Osteocyte (in vitro differentiated cells): Measurements from ENCODE around the gene CLIP4. TPM values are rescaled to one million over a fixed set of nuclear protein-coding genes. Genes with fewer than 3 reads are reported as not detected.

Experiments
- DNase-seq: peaks from one replicate; pipeline ENCODE4 v3.0.0; 2021; ENCODE audit warnings: mixed read lengths; ENCODE audit not compliant: unreplicated experiment; ENCODE audit errors: extremely low spot score
- H3K27ac Mint-ChIP-seq: one replicate; pipeline ENCODE4 v1.8.0; 2021; ENCODE audit warnings: mild to moderate bottlenecking, mixed read lengths; ENCODE audit not compliant: unreplicated experiment
- H3K27me3 Mint-ChIP-seq: one replicate; pipeline ENCODE4 v1.8.0; 2021; ENCODE audit warnings: mixed read lengths; ENCODE audit not compliant: unreplicated experiment
- H3K36me3 Mint-ChIP-seq: one replicate; pipeline ENCODE4 v1.8.0; 2021; ENCODE audit warnings: mixed read lengths; ENCODE audit not compliant: unreplicated experiment
- H3K4me1 Mint-ChIP-seq: one replicate; pipeline ENCODE4 v1.8.0; 2021; ENCODE audit warnings: mixed read lengths; ENCODE audit not compliant: unreplicated experiment
- H3K4me3 Mint-ChIP-seq: one replicate; pipeline ENCODE4 v1.8.0; 2021; ENCODE audit warnings: mild to moderate bottlenecking, moderate library complexity, mixed read lengths; ENCODE audit not compliant: unreplicated experiment
- H3K9me3 Mint-ChIP-seq: one replicate; pipeline ENCODE4 v1.8.0; 2021; ENCODE audit warnings: mixed read lengths; ENCODE audit not compliant: unreplicated experiment
- CTCF ChIP-seq: fragments of 200-600 bp; sonication (generic); IDR thresholded peaks from 2 replicates; pipeline ENCODE4 v1.5.0; 2021; ENCODE audit warnings: antibody characterized with exemption, mild to moderate bottlenecking, moderate library complexity
- total RNA-seq: library from RNA; stranded (reverse); gene quantifications from 2 replicates; pipeline ENCODE4 v1.2.1, GENCODE V29; 2021

CLIP4 gene
- total RNA-seq, 1 donor from 2014 or later, result 24.6 TPM

- DNase-seq, result peak; percentile 70
- TF ChIP-seq CTCF, result no peak
- Mint-ChIP-seq H3K27ac (no peak overlapping the region), H3K9me3 (no peaks in the 10 kb centered on the region), H3K4me1 (no peaks in the 10 kb centered on the region), H3K4me3 (no peak overlapping the region), H3K36me3 (no peaks in the 10 kb centered on the region), H3K27me3 (peaks cover 6% of the 10 kb centered on the region)
Observed at GRCh38 chr2:29071032-29071975, 43.9 kb upstream of the CLIP4 start.

- no peaks in the 10 kb centered on the region for H3K4me1 Mint-ChIP-seq
- no peak overlapping the region for H3K27ac Mint-ChIP-seq
- no peaks in the 10 kb centered on the region for H3K36me3 Mint-ChIP-seq
- DNase-seq, result no peak
- H3K27me3 Mint-ChIP-seq, result peaks cover 10% of the 10 kb centered on the region
- H3K4me3 Mint-ChIP-seq, result no peak overlapping the region
- H3K9me3 Mint-ChIP-seq, result no peaks in the 10 kb centered on the region
- TF ChIP-seq CTCF, result no peak
Observed at GRCh38 chr2:29072251-29072650, 43.0 kb upstream of the CLIP4 start.

GRCh38 chr2:29072971-29073725, 42.1 kb upstream of the CLIP4 start:
- no peaks in the 10 kb centered on the region for H3K36me3 Mint-ChIP-seq
- no peak for DNase-seq
- no peak overlapping the region for H3K27ac Mint-ChIP-seq
- no peak overlapping the region for H3K4me3 Mint-ChIP-seq
- peaks cover 10% of the 10 kb centered on the region for H3K27me3 Mint-ChIP-seq
- no peaks in the 10 kb centered on the region for H3K4me1 Mint-ChIP-seq
- no peak for TF ChIP-seq CTCF
- no peaks in the 10 kb centered on the region for H3K9me3 Mint-ChIP-seq

GRCh38 chr2:29073933-29074332, 41.3 kb upstream of the CLIP4 start:
- no peak overlapping the region for H3K27ac Mint-ChIP-seq
- H3K9me3 Mint-ChIP-seq, result peaks cover under 1% of the 10 kb centered on the region
- no peaks in the 10 kb centered on the region for H3K4me1 Mint-ChIP-seq
- TF ChIP-seq CTCF, result no peak
- no peak overlapping the region for H3K4me3 Mint-ChIP-seq
- H3K36me3 Mint-ChIP-seq, result no peaks in the 10 kb centered on the region
- H3K27me3 Mint-ChIP-seq, result peaks cover 10% of the 10 kb centered on the region
- peak; percentile 40 for DNase-seq

GRCh38 chr2:29074411-29074810, 40.8 kb upstream of the CLIP4 start, which contains the start of gene PCARE:
PCARE (minus strand) TSS chr2:29074523; CDS start chr2:29074261, 262 bp downstream.
- Mint-ChIP-seq H3K4me1 (no peaks in the 10 kb centered on the region), H3K27me3 (peaks cover 10% of the 10 kb centered on the region), H3K9me3 (peaks cover 5% of the 10 kb centered on the region), H3K4me3 (no peak within 1 kb of the TSS), H3K36me3 (no peaks in the 10 kb centered on the region), H3K27ac (no peak within 1 kb of the TSS)
- TF ChIP-seq CTCF, result no peak
- peak; percentile 64 for DNase-seq
